Measurements from ENCODE around the gene TFR2. TPM values are rescaled to one million over a fixed set of nuclear protein-coding genes. Genes with fewer than 3 reads are reported as not detected.

The TFR2 gene
- total and polyA plus RNA-seq, 9 of the 15 experiments (the other 6 are each of a cell fraction or from before 2014, with no cell fraction given) = 3.8 to 123 (median 51.1) TPM

GRCh38 chr7:100679129-100679926 lies 38.0 kb upstream of the TFR2 start:
- Histone ChIP-seq H3K4me1 (replicated peaks in 1 of 2; ENCODE audit: control insufficient read depth in 2 of 2, insufficient read depth in 2 of 2, low read length in 2 of 2) (peaks cover 4 to 95% of the 10 kb centered on the region in 2 experiments), H3K79me2 (ENCODE audit: control insufficient read depth, insufficient read depth, low read length) (peaks cover 39% of the 10 kb centered on the region), H3K9me1 (ENCODE audit: control insufficient read depth, insufficient read depth, low read length) (no peaks in the 10 kb centered on the region), H3K4me2 (ENCODE audit: insufficient read depth, low read length) (no peak overlapping the region), H3K4me3 (no peak overlapping the region), H3K9me3 (replicated peaks; ENCODE audit: control insufficient read depth, insufficient read depth, low read depth, low read length) (no peaks in the 10 kb centered on the region), H4K20me1 (replicated peaks; ENCODE audit: control insufficient read depth, insufficient read depth, low read length) (peaks cover 22% of the 10 kb centered on the region; the same call in 1 of the 2 replicates), H3K36me3 (ENCODE audit: control insufficient read depth, insufficient read depth, low read length) (peaks cover 81% of the 10 kb centered on the region; the same call in 2 of the 3 replicates), H3K27ac (ENCODE audit: extremely low read depth, low read depth, low read length) (peak overlapping the region; percentile 28; the same call in 1 of the 3 replicates), H3K27me3 (ENCODE audit: control insufficient read depth in 2 of 2, insufficient read depth in 2 of 2, low read length in 2 of 2) (no peaks in the 10 kb centered on the region), H3K9ac (ENCODE audit: insufficient read depth in 1 of 2, low read depth in 2 of 2, low read length in 2 of 2) (peak overlapping the region in 1 of 2 experiments; percentile 61; a peak in 1 of 4 replicates), H2AFZ (ENCODE audit: low read depth, low read length) (no peak overlapping the region)
- CTCF ChIA-PET (ENCODE audit: low intra/inter-chr PET ratio) = no interaction called here
- ATAC-seq (no peak), DNase-seq (ENCODE audit: extremely low read depth in 1 of 4, low spot score in 3 of 4) (peak in 2 of 4 experiments; percentile 19 to 25), FAIRE-seq (no peak)
- TSS peak; percentile 39 for BruUV-seq (replicated peaks)
- intact Hi-C loops (cut with micrococcal nuclease) = no loop called here
- POLR2A ChIA-PET = interaction anchor here (0.6 to 2.4 kb wide), 12 partner anchors 9 to 211 kb away, joined by 3 to 16 read pairs (median 4); partner anchors contain the start of gene UFSP1
- in situ Hi-C loops (cut with MboI) = no loop called here
- WGBS (ENCODE audit: insufficient coverage, low coverage, missing lambda C conversion rate) = 86% methylated on average over 8 of the region's 13 CpGs
- TF ChIP-seq NCOA1 (IDR thresholded peaks at IDR 0.05; ENCODE audit: low read depth) (no peak), POLR2A (conservative IDR thresholded peaks at IDR 0.05) (peak; percentile 66), PML (IDR thresholded peaks at IDR 0.05; ENCODE audit: low read length) (0 out of 2 replicates have a peak, but pooled peaks have one; percentile 1), NELFE (IDR thresholded peaks at IDR 0.05; ENCODE audit: insufficient read depth, insufficient read length) (no peak), POLR2AphosphoS5 (IDR thresholded peaks at IDR 0.05; ENCODE audit: control insufficient read depth, insufficient read depth, low read depth, low read length) (peak; percentile 33), TBL1XR1 (IDR thresholded peaks at IDR 0.05; ENCODE audit: low read length in 2 of 2) (no peak), ERF (CRISPR knock-in tag; IDR thresholded peaks at IDR 0.05) (no peak), NR3C1 (CRISPR knock-in tag; IDR thresholded peaks at IDR 0.05) (no peak), SMAD1 (IDR thresholded peaks at IDR 0.05; ENCODE audit: low read depth, low read length, partially characterized antibody) (peak; percentile 34), SUPT5H (IDR thresholded peaks at IDR 0.05) (peak; percentile 66), POLR2G (IDR thresholded peaks at IDR 0.05; ENCODE audit: low read depth, low read length) (peak; percentile 69), ZNF639 (CRISPR knock-in tag; conservative IDR thresholded peaks at IDR 0.05 in 1 of 2, IDR thresholded peaks at IDR 0.05 in 1 of 2) (0 out of 4 replicates have a peak, but pooled peaks of 1 of the 2 experiments have one; percentile 21), HCFC1 (IDR thresholded peaks at IDR 0.05; ENCODE audit: low read depth, low read length) (no peak), ZNF354B (CRISPR knock-in tag; IDR thresholded peaks at IDR 0.05) (no peak), CBFB (CRISPR knock-in tag; IDR thresholded peaks at IDR 0.05) (no peak), RBM22 (IDR thresholded peaks at IDR 0.05; ENCODE audit: low read depth, low read length, poor library complexity, severe bottlenecking) (peak; percentile 75), ZBTB26 (CRISPR knock-in tag; IDR thresholded peaks at IDR 0.05) (no peak)
- TF ChIP-seq, protein P1, sequence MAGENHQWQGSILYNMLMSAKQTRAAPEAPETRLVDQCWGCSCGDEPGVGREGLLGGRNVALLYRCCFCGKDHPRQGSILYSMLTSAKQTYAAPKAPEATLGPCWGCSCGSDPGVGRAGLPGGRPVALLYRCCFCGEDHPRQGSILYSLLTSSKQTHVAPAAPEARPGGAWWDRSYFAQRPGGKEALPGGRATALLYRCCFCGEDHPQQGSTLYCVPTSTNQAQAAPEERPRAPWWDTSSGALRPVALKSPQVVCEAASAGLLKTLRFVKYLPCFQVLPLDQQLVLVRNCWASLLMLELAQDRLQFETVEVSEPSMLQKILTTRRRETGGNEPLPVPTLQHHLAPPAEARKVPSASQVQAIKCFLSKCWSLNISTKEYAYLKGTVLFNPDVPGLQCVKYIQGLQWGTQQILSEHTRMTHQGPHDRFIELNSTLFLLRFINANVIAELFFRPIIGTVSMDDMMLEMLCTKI (IDR thresholded peaks at IDR 0.05; ENCODE audit: partially characterized antibody) = no peak

All from K562 (cell line).